HG02571 (cell line): ENCODE data around the gene ARSB.
"Not testable (repeated sequence)": the region's sequence is repeated elsewhere in the genome, so short reads cannot be mapped to it uniquely, and the experiment has no call there.

ENCODE experiments used
- ATAC-seq: cut with Tn5 transposase; IDR thresholded peaks from one replicate; pipeline ENCODE4 v1.9.1; 2021; ENCODE audit warnings: mild to moderate bottlenecking, moderate library complexity; ENCODE audit not compliant: unreplicated experiment

ARSB gene

GRCh38 chr5:78907255-78907891 is 77.7 kb downstream of the ARSB start:
- ATAC-seq: no peak

GRCh38 chr5:78905084-78905938 is 79.8 kb downstream of the ARSB start:
- peak; percentile 52 for ATAC-seq

- no peak for ATAC-seq
These were observed 81.2 kb downstream of the ARSB start for GRCh38 chr5:78903861-78904260.

GRCh38 chr5:78903353-78903752 is 81.8 kb downstream of the ARSB start:
- ATAC-seq: no peak

GRCh38 chr5:78899922-78900362 is 85.2 kb downstream of the ARSB start:
- ATAC-seq: no peak

GRCh38 chr5:78896132-78896531 is 89.0 kb downstream of the ARSB start:
- ATAC-seq: no peak

- no peak for ATAC-seq
These were observed 89.5 kb downstream of the ARSB start for GRCh38 chr5:78895616-78896015.

- no peak for ATAC-seq
These were observed 91.0 kb downstream of the ARSB start for GRCh38 chr5:78893940-78894677.

- ATAC-seq: no peak
These were observed 94.3 kb downstream of the ARSB start for GRCh38 chr5:78890667-78891379.

GRCh38 chr5:78889369-78890140 is 95.6 kb downstream of the ARSB start:
- ATAC-seq: no peak

- no peak for ATAC-seq
These were observed 96.3 kb downstream of the ARSB start for GRCh38 chr5:78888580-78889368.

GRCh38 chr5:78887384-78888118 is 97.6 kb downstream of the ARSB start:
- peak; percentile 85 for ATAC-seq

GRCh38 chr5:78886341-78887230 is 98.5 kb downstream of the ARSB start:
- no peak for ATAC-seq

GRCh38 chr5:78881884-78882283 is 103.2 kb downstream of the ARSB start:
- no peak for ATAC-seq

GRCh38 chr5:78879516-78879915 is 105.6 kb downstream of the ARSB start:
- no peak for ATAC-seq

GRCh38 chr5:78866076-78866475 is 119.0 kb downstream of the ARSB start:
- ATAC-seq: not testable (repeated sequence)

GRCh38 chr5:78858364-78858763 is 126.7 kb downstream of the ARSB start:
- ATAC-seq: no peak

- no peak for ATAC-seq
These were observed 130.1 kb downstream of the ARSB start for GRCh38 chr5:78855026-78855425.
